ENCODE measurements around the gene SGIP1.

Gene SGIP1

DNA sequence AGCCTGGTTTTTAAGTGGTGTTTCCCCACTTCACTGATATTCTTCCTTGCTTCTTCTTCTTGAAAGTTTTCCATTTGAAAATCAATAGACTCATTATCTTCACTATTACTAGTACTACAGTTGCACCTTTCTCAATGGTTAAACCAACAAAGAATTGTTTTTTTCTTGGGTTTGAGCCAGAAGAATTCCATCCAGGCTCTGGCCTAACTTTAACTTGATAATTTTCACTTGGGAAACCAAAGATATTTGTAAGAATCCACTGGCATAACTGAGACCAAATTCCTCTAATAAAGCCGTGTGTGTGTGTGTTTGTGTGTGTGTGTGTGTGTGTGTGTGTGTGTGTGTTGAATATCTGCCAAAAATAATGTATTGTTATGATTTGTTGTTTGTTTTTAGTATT is 103.2 kb downstream of the SGIP1 start:
- no peak overlapping the region for H3K27ac ChIP-seq
- TF ChIP-seq, protein P1, sequence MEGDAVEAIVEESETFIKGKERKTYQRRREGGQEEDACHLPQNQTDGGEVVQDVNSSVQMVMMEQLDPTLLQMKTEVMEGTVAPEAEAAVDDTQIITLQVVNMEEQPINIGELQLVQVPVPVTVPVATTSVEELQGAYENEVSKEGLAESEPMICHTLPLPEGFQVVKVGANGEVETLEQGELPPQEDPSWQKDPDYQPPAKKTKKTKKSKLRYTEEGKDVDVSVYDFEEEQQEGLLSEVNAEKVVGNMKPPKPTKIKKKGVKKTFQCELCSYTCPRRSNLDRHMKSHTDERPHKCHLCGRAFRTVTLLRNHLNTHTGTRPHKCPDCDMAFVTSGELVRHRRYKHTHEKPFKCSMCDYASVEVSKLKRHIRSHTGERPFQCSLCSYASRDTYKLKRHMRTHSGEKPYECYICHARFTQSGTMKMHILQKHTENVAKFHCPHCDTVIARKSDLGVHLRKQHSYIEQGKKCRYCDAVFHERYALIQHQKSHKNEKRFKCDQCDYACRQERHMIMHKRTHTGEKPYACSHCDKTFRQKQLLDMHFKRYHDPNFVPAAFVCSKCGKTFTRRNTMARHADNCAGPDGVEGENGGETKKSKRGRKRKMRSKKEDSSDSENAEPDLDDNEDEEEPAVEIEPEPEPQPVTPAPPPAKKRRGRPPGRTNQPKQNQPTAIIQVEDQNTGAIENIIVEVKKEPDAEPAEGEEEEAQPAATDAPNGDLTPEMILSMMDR (conservative IDR thresholded peaks at IDR 0.05; ENCODE audit: low read depth, low read length): no peak
- no peaks in the 10 kb centered on the region for H3K4me1 ChIP-seq (ENCODE audit: low read depth, poor library complexity, severe bottlenecking)
- H3K4me2 ChIP-seq: no peak overlapping the region
- H3K27me3 ChIP-seq (ENCODE audit: insufficient read depth, low read depth): no peaks in the 10 kb centered on the region
- H3K9ac ChIP-seq: no peak overlapping the region
- H3K79me2 ChIP-seq (ENCODE audit: insufficient read depth, low read depth): no peaks in the 10 kb centered on the region
- H3K36me3 ChIP-seq (ENCODE audit: insufficient read depth): no peaks in the 10 kb centered on the region
- no peaks in the 10 kb centered on the region for H4K20me1 ChIP-seq (ENCODE audit: insufficient read depth)
- H3K4me3 ChIP-seq (IDR thresholded peaks at IDR 0.05; ENCODE audit: insufficient read depth, low read depth, low read length): no peak overlapping the region
- H2AFZ ChIP-seq (ENCODE audit: low read depth): no peak overlapping the region

DNA sequence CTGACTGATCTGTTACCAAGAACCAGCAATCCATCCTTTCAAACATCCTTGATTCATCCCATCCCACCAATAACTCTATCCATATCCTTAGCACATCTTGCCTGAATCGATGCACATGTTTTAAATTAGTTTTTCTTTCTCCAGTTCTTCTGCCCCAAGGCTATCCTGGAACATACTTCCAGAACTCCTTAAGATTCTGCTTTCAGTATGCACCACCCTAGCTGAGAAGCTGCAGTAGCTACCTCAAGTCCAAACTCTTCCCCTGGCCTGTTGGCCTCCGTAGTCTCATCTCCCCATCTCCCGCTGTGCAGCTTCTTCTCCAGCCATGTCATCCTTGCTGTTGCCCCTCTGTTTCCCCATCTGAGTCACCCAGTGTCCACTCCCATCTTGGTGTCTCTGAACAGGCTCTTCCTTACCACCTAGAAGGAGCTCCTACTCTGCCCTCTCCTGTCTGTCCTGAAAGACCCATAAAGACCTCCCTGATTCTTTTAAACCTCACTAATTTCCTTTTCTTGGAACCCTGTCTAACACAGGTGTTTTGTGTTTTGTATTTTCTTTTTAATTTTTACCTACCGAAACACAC is 108.0 kb downstream of the SGIP1 start:
- Histone ChIP-seq H3K79me2 (ENCODE audit: insufficient read depth, low read depth) (no peaks in the 10 kb centered on the region), H3K27ac (no peak overlapping the region), H3K4me3 (IDR thresholded peaks at IDR 0.05; ENCODE audit: insufficient read depth, low read depth, low read length) (no peak overlapping the region), H3K36me3 (ENCODE audit: insufficient read depth) (no peaks in the 10 kb centered on the region), H3K4me2 (no peak overlapping the region), H4K20me1 (ENCODE audit: insufficient read depth) (no peaks in the 10 kb centered on the region), H3K27me3 (ENCODE audit: insufficient read depth, low read depth) (no peaks in the 10 kb centered on the region), H3K9ac (no peak overlapping the region), H3K4me1 (ENCODE audit: low read depth, poor library complexity, severe bottlenecking) (no peaks in the 10 kb centered on the region), H2AFZ (ENCODE audit: low read depth) (no peak overlapping the region)
- TF ChIP-seq, protein P1 (conservative IDR thresholded peaks at IDR 0.05; ENCODE audit: low read depth, low read length): no peak

DNA sequence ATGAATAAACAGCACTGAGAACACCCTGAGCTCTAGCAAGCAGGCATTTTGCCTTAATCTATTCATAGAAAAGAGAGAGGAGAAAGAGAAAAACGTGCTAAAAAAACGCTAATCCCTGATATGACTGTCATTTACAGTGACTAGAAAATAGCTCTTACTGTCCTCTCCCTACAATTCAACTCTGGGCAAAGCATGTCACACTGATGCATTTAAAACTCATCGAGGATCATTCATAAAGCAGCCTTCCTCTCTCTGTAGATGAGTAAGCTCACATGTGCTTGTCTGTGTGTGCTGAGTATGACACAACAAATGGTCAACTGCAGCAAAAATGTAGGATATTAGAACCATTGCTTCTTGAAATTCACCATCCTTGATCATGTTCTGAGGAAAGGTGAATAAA is 109.0 kb downstream of the SGIP1 start:
- H3K27me3 ChIP-seq (ENCODE audit: insufficient read depth, low read depth): no peaks in the 10 kb centered on the region
- no peaks in the 10 kb centered on the region for H4K20me1 ChIP-seq (ENCODE audit: insufficient read depth)
- no peak overlapping the region for H3K4me3 ChIP-seq (IDR thresholded peaks at IDR 0.05; ENCODE audit: insufficient read depth, low read depth, low read length)
- H3K36me3 ChIP-seq (ENCODE audit: insufficient read depth): no peaks in the 10 kb centered on the region
- H2AFZ ChIP-seq (ENCODE audit: low read depth): no peak overlapping the region
- no peaks in the 10 kb centered on the region for H3K79me2 ChIP-seq (ENCODE audit: insufficient read depth, low read depth)
- H3K4me2 ChIP-seq: no peak overlapping the region
- no peaks in the 10 kb centered on the region for H3K4me1 ChIP-seq (ENCODE audit: low read depth, poor library complexity, severe bottlenecking)
- no peak overlapping the region for H3K9ac ChIP-seq
- TF ChIP-seq, protein P1 (conservative IDR thresholded peaks at IDR 0.05; ENCODE audit: low read depth, low read length): no peak
- H3K27ac ChIP-seq: no peak overlapping the region

DNA sequence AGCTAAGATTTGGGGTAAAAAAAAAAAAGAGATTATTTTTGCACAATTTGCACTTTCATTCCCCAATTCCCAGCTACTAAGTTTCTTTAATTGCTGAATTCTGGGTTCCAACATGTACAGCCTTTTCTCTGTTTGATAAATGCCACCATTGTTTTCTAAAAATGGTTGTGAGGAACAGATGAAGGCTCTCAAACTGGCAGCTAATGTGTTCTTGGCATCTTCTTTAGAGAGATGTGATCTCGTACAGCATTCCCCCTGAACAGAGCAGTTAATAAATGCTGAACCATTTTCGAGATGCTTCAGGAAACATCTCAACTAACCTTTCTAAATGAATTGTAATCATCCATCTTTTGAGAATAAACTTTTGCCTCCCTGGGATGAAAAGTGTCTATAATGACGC is 110.4 kb downstream of the SGIP1 start:
- no peak overlapping the region for H3K9ac ChIP-seq
- H3K27me3 ChIP-seq (ENCODE audit: insufficient read depth, low read depth): no peaks in the 10 kb centered on the region
- H4K20me1 ChIP-seq (ENCODE audit: insufficient read depth): no peaks in the 10 kb centered on the region
- H3K4me3 ChIP-seq (IDR thresholded peaks at IDR 0.05; ENCODE audit: insufficient read depth, low read depth, low read length): no peak overlapping the region
- H3K36me3 ChIP-seq (ENCODE audit: insufficient read depth): no peaks in the 10 kb centered on the region
- no peaks in the 10 kb centered on the region for H3K79me2 ChIP-seq (ENCODE audit: insufficient read depth, low read depth)
- TF ChIP-seq, protein P1 (conservative IDR thresholded peaks at IDR 0.05; ENCODE audit: low read depth, low read length): no peak
- H3K4me2 ChIP-seq: no peak overlapping the region
- H3K27ac ChIP-seq: no peak overlapping the region
- no peak overlapping the region for H2AFZ ChIP-seq (ENCODE audit: low read depth)
- H3K4me1 ChIP-seq (ENCODE audit: low read depth, poor library complexity, severe bottlenecking): peaks cover 11% of the 10 kb centered on the region
